ENCODE data around the gene ASB12. TPM values are rescaled to one million over a fixed set of nuclear protein-coding genes. Genes with fewer than 3 reads are reported as not detected.

ASB12 gene
- total RNA-seq, 4 donors from 2014 or later, result 0.41 TPM; not detected in 3

- H3K4me1 ChIP-seq, result peaks cover 4 to 26% (median 16%) of the 10 kb centered on the region in 4 donors
- no peaks in the 10 kb centered on the region for H3K9me3 ChIP-seq
- peak overlapping the region; percentile 41 to 78 (median 60) for H3K4me3 ChIP-seq
- TF ChIP-seq POLR2AphosphoS5 (IDR thresholded peaks at IDR 0.05) (no peak), POLR2A (IDR thresholded peaks at IDR 0.05) (no peak), CTCF (IDR thresholded peaks at IDR 0.05) (no peak), EP300 (IDR thresholded peaks at IDR 0.05; ENCODE audit: low read depth) (no peak)
- peak; percentile 10 for DNase-seq
- intact Hi-C loops (cut with DNase I; ENCODE audit: low total_unique reads), result no loop called here
- in situ Hi-C loops (cut with MboI; ENCODE audit: low pct_ligation_motif_present in 1 of 4, low pct_unique_long_range_greater_than_20kb in 1 of 4, low sequenced_read_pairs in 3 of 4), result no loop called here
- no peaks in the 10 kb centered on the region for H3K36me3 ChIP-seq
- WGBS, 2 donors (ENCODE audit: low coverage in 1 of 2), result 56% methylated on average over 5 of the region's 5 CpGs; no CpG with 5 or more reads in 1 of the 2 donors
- peak overlapping the region; percentile 87 to 96 (median 95) for H3K27ac ChIP-seq
- no peaks in the 10 kb centered on the region for H3K27me3 ChIP-seq
Observed at GRCh38 chrX:64206556-64207162, 23.7 kb downstream of the ASB12 start.

- H3K9me3 ChIP-seq, result no peaks in the 10 kb centered on the region
- peaks cover 4 to 26% (median 16%) of the 10 kb centered on the region in 4 donors for H3K4me1 ChIP-seq
- H3K36me3 ChIP-seq, result no peaks in the 10 kb centered on the region
- peak; percentile 79 to 89 (median 89) for TF ChIP-seq POLR2AphosphoS5 (IDR thresholded peaks at IDR 0.05)
- TF ChIP-seq CTCF (IDR thresholded peaks at IDR 0.05), result peak in 4 of 5 experiments; percentile 11 to 38 (median 26)
- TF ChIP-seq POLR2A (IDR thresholded peaks at IDR 0.05), result peak; percentile 86
- TF ChIP-seq EP300 (IDR thresholded peaks at IDR 0.05; ENCODE audit: low read depth), result no peak
- intact Hi-C loops (cut with DNase I; ENCODE audit: low total_unique reads) (no loop called here), in situ Hi-C loops (cut with MboI; ENCODE audit: low pct_ligation_motif_present in 1 of 4, low pct_unique_long_range_greater_than_20kb in 1 of 4, low sequenced_read_pairs in 3 of 4) (no loop called here)
- WGBS, 2 donors (ENCODE audit: low coverage in 1 of 2), result 47% methylated on average over 44 of the region's 45 CpGs; no CpG with 5 or more reads in 1 of the 2 donors
- H3K27ac ChIP-seq, result peak overlapping the region; percentile 87 to 96 (median 95)
- H3K4me3 ChIP-seq, result peak overlapping the region; percentile 41 to 78 (median 60)
- DNase-seq, result peak; percentile 95
- H3K27me3 ChIP-seq, result no peaks in the 10 kb centered on the region
Observed at GRCh38 chrX:64205735-64206501, 24.5 kb downstream of the ASB12 start.

- peaks cover 4 to 26% (median 16%) of the 10 kb centered on the region in 4 donors for H3K4me1 ChIP-seq
- DNase-seq, result peak; percentile 58
- H3K27me3 ChIP-seq, result no peaks in the 10 kb centered on the region
- H3K36me3 ChIP-seq, result no peaks in the 10 kb centered on the region
- TF ChIP-seq POLR2A (IDR thresholded peaks at IDR 0.05), result no peak
- TF ChIP-seq POLR2AphosphoS5 (IDR thresholded peaks at IDR 0.05), result no peak
- TF ChIP-seq EP300 (IDR thresholded peaks at IDR 0.05; ENCODE audit: low read depth), result no peak
- TF ChIP-seq CTCF (IDR thresholded peaks at IDR 0.05), result no peak
- WGBS, 2 donors (ENCODE audit: low coverage in 1 of 2), result 37% methylated on average over 2 of the region's 29 CpGs; no CpG with 5 or more reads in 1 of the 2 donors
- intact Hi-C loops (cut with DNase I; ENCODE audit: low total_unique reads), result no loop called here
- peak within 1 kb of the TSS; percentile 41 to 78 (median 60) for H3K4me3 ChIP-seq
- no peaks in the 10 kb centered on the region for H3K9me3 ChIP-seq
- in situ Hi-C loops (cut with MboI; ENCODE audit: low pct_ligation_motif_present in 1 of 4, low pct_unique_long_range_greater_than_20kb in 1 of 4, low sequenced_read_pairs in 3 of 4), result no loop called here
- H3K27ac ChIP-seq, result peak within 1 kb of the TSS; percentile 87 to 96 (median 95)
Observed at GRCh38 chrX:64205441-64205734, 25.0 kb downstream of the ASB12 start, which contains the start of gene AMER1. AMER1 (minus strand) TSS chrX:64205708; CDS start chrX:64193286, 12,422 bp downstream.

- 44% methylated on average over 39 of the region's 46 CpGs; no CpG with 5 or more reads in 1 of the 2 donors for WGBS, 2 donors (ENCODE audit: low coverage in 1 of 2)
- peaks cover 4 to 26% (median 16%) of the 10 kb centered on the region in 4 donors for H3K4me1 ChIP-seq
- DNase-seq, result no peak
- peak overlapping the region; percentile 87 to 96 (median 95) for H3K27ac ChIP-seq
- in situ Hi-C loops (cut with MboI; ENCODE audit: low pct_ligation_motif_present in 1 of 4, low pct_unique_long_range_greater_than_20kb in 1 of 4, low sequenced_read_pairs in 3 of 4), result no loop called here
- H3K36me3 ChIP-seq, result no peaks in the 10 kb centered on the region
- TF ChIP-seq POLR2A (IDR thresholded peaks at IDR 0.05), result no peak
- TF ChIP-seq CTCF (IDR thresholded peaks at IDR 0.05), result no peak
- TF ChIP-seq EP300 (IDR thresholded peaks at IDR 0.05; ENCODE audit: low read depth), result no peak
- no peak for TF ChIP-seq POLR2AphosphoS5 (IDR thresholded peaks at IDR 0.05)
- peak overlapping the region; percentile 26 to 78 (median 60) for H3K4me3 ChIP-seq
- intact Hi-C loops (cut with DNase I; ENCODE audit: low total_unique reads), result no loop called here
- H3K9me3 ChIP-seq, result no peaks in the 10 kb centered on the region
- H3K27me3 ChIP-seq, result no peaks in the 10 kb centered on the region
Observed at GRCh38 chrX:64204701-64205440, 25.5 kb downstream of the ASB12 start.

Data from transverse colon (tissue), 4 donors.